ENCODE measurements around the gene CCL26. TPM values are rescaled to one million over a fixed set of nuclear protein-coding genes. Genes with fewer than 3 reads are reported as not detected.

The CCL26 gene
- total and polyA plus RNA-seq, 4 donors = 0.09 to 0.33 TPM; not detected in 2

GRCh38 chr7:75738975-75739795, 32.8 kb downstream of the CCL26 start (continued):
- no peak for TF ChIP-seq HNF4G (IDR thresholded peaks at IDR 0.05)

- Histone ChIP-seq H3K4me1 (ENCODE audit: control insufficient read depth in 4 of 4, insufficient read depth in 4 of 4, low read length in 3 of 4) (peaks cover 3 to 22% (median 11%) of the 10 kb centered on the region in 4 donors), H3K27ac (ENCODE audit: low read depth in 1 of 2, low read length in 2 of 2) (peak within 1 kb of the TSS; percentile 95 to 97), H3K27me3 (ENCODE audit: control insufficient read depth in 4 of 4, insufficient read depth in 4 of 4, low read length in 3 of 4) (no peaks in the 10 kb centered on the region), H3K9me3 (ENCODE audit: control insufficient read depth in 4 of 4, low read length in 3 of 4) (no peaks in the 10 kb centered on the region), H3K9ac (ENCODE audit: low read depth in 1 of 2, low read length in 2 of 2) (peak within 1 kb of the TSS; percentile 41 to 92), H3K4me3 (ENCODE audit: low read depth in 1 of 3, low read length in 3 of 3) (peak within 1 kb of the TSS; percentile 87 to 93 (median 89)), H3K36me3 (ENCODE audit: control insufficient read depth in 4 of 4, insufficient read depth in 3 of 4, low read depth in 1 of 4, low read length in 3 of 4) (peaks cover 0 to 2% (median 0%) of the 10 kb centered on the region in 4 donors)
- WGBS = under 1% methylated on average over 30 of the region's 30 CpGs
- peak; percentile 37 for DNase-seq (ENCODE audit: low spot score)
- no peak for TF ChIP-seq HNF4G (IDR thresholded peaks at IDR 0.05)
Observed at GRCh38 chr7:75738604-75738974, 33.4 kb downstream of the CCL26 start, which contains the start of gene HIP1. Gene HIP1 (minus strand): TSS chr7:75738941. CDS start chr7:75738920, 21 bp downstream.

- H3K9ac ChIP-seq (ENCODE audit: low read depth in 1 of 2, low read length in 2 of 2) = peak overlapping the region; percentile 29 to 77
- H3K9me3 ChIP-seq (ENCODE audit: control insufficient read depth in 4 of 4, low read length in 3 of 4) = no peaks in the 10 kb centered on the region
- WGBS = 13% methylated on average over 18 of the region's 18 CpGs
- peak overlapping the region; percentile 87 to 93 (median 88) for H3K4me3 ChIP-seq (ENCODE audit: low read depth in 1 of 3, low read length in 3 of 3)
- no peak for DNase-seq (ENCODE audit: low spot score)
- H3K36me3 ChIP-seq (ENCODE audit: control insufficient read depth in 4 of 4, insufficient read depth in 3 of 4, low read depth in 1 of 4, low read length in 3 of 4) = peaks cover 0 to 3% (median 0%) of the 10 kb centered on the region in 4 donors
- H3K27me3 ChIP-seq (ENCODE audit: control insufficient read depth in 4 of 4, insufficient read depth in 4 of 4, low read length in 3 of 4) = no peaks in the 10 kb centered on the region
- peak overlapping the region in 1 of 2 donors; percentile 63 for H3K27ac ChIP-seq (ENCODE audit: low read depth in 1 of 2, low read length in 2 of 2)
- no peak for TF ChIP-seq NR2F2 (IDR thresholded peaks at IDR 0.05)
- H3K4me1 ChIP-seq (ENCODE audit: control insufficient read depth in 4 of 4, insufficient read depth in 4 of 4, low read length in 3 of 4) = peaks cover 3 to 22% (median 11%) of the 10 kb centered on the region in 4 donors
Observed at GRCh38 chr7:75737856-75738603, 34.0 kb downstream of the CCL26 start.

- no peak for DNase-seq (ENCODE audit: low spot score)
- Histone ChIP-seq H3K36me3 (ENCODE audit: control insufficient read depth in 4 of 4, insufficient read depth in 3 of 4, low read depth in 1 of 4, low read length in 3 of 4) (peaks cover 0 to 6% (median 0%) of the 10 kb centered on the region in 4 donors), H3K4me1 (ENCODE audit: control insufficient read depth in 4 of 4, insufficient read depth in 4 of 4, low read length in 3 of 4) (peaks cover 3 to 18% (median 10%) of the 10 kb centered on the region in 4 donors), H3K9me3 (ENCODE audit: control insufficient read depth in 4 of 4, low read length in 3 of 4) (no peaks in the 10 kb centered on the region), H3K27ac (ENCODE audit: low read depth in 1 of 2, low read length in 2 of 2) (no peak overlapping the region), H3K27me3 (ENCODE audit: control insufficient read depth in 4 of 4, insufficient read depth in 4 of 4, low read length in 3 of 4) (no peaks in the 10 kb centered on the region), H3K9ac (ENCODE audit: low read depth in 1 of 2, low read length in 2 of 2) (no peak overlapping the region), H3K4me3 (ENCODE audit: low read depth in 1 of 3, low read length in 3 of 3) (no peak overlapping the region)
- WGBS = 96% methylated on average over 9 of the region's 9 CpGs
- TF ChIP-seq JUND (IDR thresholded peaks at IDR 0.05) (no peak), EGR1 (IDR thresholded peaks at IDR 0.05; ENCODE audit: low read depth in 2 of 2) (no peak), GABPA (IDR thresholded peaks at IDR 0.05 in 1 of 2, conservative IDR thresholded peaks at IDR 0.05 in 1 of 2) (no peak), ZBTB33 (IDR thresholded peaks at IDR 0.05) (no peak), ATF3 (IDR thresholded peaks at IDR 0.05) (no peak), SP1 (IDR thresholded peaks at IDR 0.05) (no peak), REST (IDR thresholded peaks at IDR 0.05) (no peak), NR2F2 (IDR thresholded peaks at IDR 0.05) (no peak), FOXA1 (IDR thresholded peaks at IDR 0.05) (no peak), RXRA (IDR thresholded peaks at IDR 0.05) (no peak), HNF4A (conservative IDR thresholded peaks at IDR 0.05) (no peak), YY1 (IDR thresholded peaks at IDR 0.05) (no peak), HNF4G (IDR thresholded peaks at IDR 0.05) (no peak), TAF1 (conservative IDR thresholded peaks at IDR 0.05) (no peak)
Observed at GRCh38 chr7:75735581-75736350, 36.2 kb downstream of the CCL26 start.

All from liver (tissue), 9 donors.